ENCODE data around the gene ACSL1.

DNA sequence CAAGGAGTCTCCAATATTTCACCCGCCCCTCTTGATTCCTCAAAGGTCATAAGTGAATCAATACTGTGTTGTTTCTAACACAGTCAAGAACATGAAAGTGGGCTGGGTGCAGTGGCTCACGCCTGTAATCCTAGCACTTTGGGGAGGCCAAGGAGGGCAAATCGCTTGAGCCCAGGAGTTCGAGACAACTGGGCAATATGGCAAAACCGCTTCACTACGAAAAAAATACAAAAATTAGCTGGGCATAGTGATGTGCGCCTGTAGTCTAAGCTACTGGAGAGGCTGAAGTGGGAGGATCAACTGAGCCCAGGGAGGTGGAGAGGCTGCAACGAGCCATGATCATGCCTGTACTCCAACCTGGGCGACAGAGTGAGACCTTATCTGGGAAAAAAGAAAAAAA, 3.4 kb downstream of the ACSL1 start:
- TF ChIP-seq, protein P1, sequence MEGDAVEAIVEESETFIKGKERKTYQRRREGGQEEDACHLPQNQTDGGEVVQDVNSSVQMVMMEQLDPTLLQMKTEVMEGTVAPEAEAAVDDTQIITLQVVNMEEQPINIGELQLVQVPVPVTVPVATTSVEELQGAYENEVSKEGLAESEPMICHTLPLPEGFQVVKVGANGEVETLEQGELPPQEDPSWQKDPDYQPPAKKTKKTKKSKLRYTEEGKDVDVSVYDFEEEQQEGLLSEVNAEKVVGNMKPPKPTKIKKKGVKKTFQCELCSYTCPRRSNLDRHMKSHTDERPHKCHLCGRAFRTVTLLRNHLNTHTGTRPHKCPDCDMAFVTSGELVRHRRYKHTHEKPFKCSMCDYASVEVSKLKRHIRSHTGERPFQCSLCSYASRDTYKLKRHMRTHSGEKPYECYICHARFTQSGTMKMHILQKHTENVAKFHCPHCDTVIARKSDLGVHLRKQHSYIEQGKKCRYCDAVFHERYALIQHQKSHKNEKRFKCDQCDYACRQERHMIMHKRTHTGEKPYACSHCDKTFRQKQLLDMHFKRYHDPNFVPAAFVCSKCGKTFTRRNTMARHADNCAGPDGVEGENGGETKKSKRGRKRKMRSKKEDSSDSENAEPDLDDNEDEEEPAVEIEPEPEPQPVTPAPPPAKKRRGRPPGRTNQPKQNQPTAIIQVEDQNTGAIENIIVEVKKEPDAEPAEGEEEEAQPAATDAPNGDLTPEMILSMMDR (IDR thresholded peaks at IDR 0.05; ENCODE audit: extremely low read depth in 1 of 2, insufficient read depth in 1 of 2, low read depth in 1 of 2, low read length in 2 of 2): no peak
- TF ChIP-seq MYC (IDR thresholded peaks at IDR 0.05; ENCODE audit: low read depth, low read length) (no peak), POLR2AphosphoS5 (IDR thresholded peaks at IDR 0.05; ENCODE audit: insufficient read depth, low read depth, low read length) (no peak), POLR2A (IDR thresholded peaks at IDR 0.05; ENCODE audit: low read depth, low read length) (no peak), JUN (IDR thresholded peaks at IDR 0.05; ENCODE audit: borderline replicate concordance, insufficient read depth, insufficient read length, low read depth) (no peak)

All from endothelial cell of umbilical vein (primary cell).